Measurements from ENCODE around the gene PHLPP1.

The PHLPP1 gene

DNA sequence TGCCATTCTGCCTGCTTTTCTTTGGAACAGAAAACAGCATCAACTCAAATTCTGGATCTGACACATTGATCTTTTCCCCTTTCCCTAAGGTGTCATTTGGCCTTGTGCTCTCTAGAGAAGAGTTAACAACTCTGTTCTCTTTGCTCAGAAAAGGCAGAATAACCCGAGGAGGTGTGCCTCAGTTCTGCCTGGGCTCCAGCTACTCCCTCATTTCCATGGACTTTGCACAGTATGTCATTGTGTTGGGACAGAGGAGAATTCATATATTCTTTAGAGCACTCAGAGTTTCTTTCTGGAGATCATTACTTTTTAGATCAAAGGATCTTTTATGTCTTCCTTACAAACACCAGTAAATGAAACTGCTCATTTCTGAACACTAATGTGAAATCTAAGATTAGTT, 249.1 kb downstream of the PHLPP1 start:
- DNase-seq (ENCODE audit: low read depth, low spot score) = no peak
- no peak overlapping the region for H3K27ac ChIP-seq

DNA sequence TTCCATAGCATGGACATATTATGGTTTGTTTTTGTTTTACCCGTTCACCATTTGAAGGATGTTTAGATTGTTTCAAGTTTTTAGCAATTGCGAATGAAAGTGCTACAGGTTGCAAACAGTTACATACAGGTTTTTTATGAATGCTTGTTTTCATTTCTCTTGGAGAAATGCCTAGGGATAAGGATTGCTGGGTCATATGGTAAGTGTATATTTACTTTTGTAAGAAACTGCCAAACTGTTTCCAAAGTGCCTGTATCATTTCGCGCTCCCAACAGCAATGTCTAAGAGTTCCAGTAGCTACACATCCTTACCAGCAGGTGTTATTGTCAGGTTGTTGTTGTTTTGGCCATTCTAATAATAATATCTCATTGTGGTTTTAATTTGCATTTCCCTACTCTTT, 251.7 kb downstream of the PHLPP1 start:
- no peak for DNase-seq (ENCODE audit: low read depth, low spot score)
- no peak overlapping the region for H3K27ac ChIP-seq

DNA sequence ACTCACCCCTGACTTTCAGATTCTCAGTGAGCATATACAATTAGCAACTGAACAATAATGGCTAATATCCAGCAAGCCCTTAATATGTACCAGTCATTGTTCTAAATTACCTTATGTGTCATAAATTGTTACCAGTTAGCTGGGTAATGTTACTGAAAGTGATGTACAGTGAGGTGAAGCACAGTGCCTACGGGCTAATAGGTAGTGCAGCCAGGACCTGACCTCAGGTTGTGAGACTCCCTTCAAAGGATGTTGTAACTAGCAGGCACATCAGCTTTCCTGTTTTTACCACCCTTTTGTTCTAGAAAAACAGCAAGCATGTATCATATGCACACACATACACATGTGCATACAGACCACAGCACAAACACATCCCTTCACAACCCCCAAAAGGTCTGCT, 258.3 kb downstream of the PHLPP1 start:
- DNase-seq (ENCODE audit: low read depth, low spot score) = no peak

DNA sequence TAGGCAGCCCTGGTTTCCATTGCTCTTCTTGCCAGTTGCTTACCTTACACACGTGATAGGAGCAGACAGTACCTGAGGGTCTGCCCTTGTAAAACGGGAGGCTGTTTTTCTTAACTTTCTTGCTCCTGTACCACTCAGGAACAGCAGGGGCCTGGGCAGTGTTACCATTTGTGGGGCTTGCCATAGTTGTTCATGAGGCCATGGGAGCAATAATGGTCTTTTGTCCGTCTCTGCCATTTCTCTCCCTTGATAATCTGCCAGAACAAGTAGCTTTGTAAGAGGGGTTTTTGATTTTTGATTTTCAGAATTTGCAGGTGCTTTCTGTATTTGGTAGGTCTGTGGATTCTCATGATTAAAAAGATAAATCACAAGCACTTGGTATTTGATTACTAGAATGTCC, 259.0 kb downstream of the PHLPP1 start:
- DNase-seq (ENCODE audit: low read depth, low spot score) = no peak

More for the DNA sequence above, 258.3 kb downstream of the PHLPP1 start:
- H3K27ac ChIP-seq = no peak overlapping the region

DNA sequence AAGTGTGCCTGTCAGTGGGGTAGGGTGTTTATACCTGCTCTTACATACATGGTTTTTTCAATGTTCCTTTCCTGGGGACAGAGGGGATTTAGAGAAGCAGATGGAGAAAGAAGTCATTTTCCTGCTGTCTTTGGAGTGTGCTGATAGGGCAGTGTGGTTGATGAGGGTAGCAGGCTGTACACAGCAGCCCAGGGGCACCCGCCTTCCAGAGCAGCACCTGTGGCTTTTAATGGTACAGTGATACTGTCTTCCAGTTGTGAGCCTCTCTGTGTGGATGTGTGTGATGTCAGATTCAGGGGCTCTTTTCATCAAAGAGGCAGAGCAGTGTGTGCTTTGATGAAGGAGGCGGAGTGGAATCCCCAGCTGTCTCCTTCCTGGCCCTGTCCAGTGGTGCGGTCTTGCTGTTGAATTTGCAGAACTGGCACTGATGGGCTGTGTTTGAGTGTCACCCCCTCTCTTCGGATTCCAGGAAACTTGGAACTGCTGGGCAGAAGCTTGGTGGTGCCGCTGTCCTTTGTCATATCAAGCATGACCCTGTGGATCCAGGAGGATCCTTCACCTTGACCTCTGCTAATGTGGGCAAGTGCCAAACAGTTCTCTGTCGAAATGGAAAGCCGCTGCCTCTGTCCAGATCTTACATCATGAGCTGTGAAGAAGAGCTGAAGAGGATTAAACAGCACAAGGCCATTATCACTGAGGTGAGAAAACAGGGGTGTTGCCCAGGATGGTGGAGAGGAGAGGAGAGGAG, 259.8 kb downstream of the PHLPP1 start:
- DNase-seq (ENCODE audit: low read depth, low spot score) = no peak
- no peak overlapping the region for H3K27ac ChIP-seq

More for the DNA sequence above, 259.0 kb downstream of the PHLPP1 start:
- no peak overlapping the region for H3K27ac ChIP-seq

DNA sequence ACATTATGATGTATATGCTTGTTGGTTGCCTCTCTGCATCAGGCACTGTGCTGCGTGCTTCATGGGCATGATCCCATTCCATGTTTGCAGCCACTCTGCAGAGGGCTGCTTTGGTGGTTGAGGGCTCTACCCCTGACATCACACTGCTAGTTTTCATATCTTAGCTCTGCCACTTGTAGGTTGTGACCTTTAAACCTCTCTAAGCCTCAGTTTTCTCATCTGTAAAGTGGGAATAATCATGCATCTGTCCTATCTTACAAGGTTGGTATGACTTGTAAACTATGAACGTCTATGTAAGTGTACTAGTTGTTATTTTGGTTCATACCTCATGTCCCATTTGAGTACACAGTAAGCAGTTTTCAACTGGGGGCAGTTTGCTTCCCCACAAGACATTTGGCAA, 260.4 kb downstream of the PHLPP1 start:
- peak overlapping the region; percentile 67 for H3K27ac ChIP-seq
- DNase-seq (ENCODE audit: low read depth, low spot score) = no peak

DNA sequence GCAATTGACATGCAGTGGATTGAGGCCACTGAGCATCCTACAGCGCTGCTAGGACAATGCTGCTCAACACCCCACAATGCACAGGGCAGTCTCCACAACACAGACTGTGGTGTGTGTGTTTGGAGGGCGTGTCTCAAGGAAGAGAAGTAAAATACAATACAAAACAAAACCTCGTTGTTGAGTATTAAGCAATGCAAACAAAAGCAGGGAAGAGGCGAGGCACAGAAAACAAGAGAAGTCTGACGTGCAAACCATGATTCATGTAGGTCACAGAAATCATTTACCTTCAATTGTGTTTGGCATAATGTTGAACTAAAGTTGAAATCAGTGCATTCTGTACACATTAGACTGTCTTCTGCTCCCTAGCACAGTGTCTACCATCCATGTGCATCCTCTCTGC, 260.9 kb downstream of the PHLPP1 start:
- peak overlapping the region; percentile 67 for H3K27ac ChIP-seq
- peak; percentile 82 for DNase-seq (ENCODE audit: low read depth, low spot score)

DNA sequence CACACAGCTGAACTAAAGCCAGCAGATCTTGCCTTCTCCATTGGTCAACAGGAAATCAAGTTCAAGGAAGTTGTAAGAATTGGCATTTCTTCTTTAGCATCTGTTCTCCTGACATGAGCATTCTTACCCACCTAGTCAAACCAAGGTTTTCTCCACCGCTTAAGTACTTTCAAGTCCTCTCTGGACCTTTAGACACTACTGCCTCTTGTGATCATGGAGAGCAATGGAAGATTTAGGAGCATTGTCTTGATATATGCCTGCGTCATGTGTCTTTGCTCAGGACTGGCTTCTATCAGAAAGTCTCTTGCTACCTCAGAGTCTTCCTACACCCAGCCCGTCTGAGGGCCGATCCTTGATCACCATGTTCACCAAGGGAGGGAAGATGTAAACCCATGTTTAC, 262.2 kb downstream of the PHLPP1 start:
- no peak overlapping the region for H3K27ac ChIP-seq

DNA sequence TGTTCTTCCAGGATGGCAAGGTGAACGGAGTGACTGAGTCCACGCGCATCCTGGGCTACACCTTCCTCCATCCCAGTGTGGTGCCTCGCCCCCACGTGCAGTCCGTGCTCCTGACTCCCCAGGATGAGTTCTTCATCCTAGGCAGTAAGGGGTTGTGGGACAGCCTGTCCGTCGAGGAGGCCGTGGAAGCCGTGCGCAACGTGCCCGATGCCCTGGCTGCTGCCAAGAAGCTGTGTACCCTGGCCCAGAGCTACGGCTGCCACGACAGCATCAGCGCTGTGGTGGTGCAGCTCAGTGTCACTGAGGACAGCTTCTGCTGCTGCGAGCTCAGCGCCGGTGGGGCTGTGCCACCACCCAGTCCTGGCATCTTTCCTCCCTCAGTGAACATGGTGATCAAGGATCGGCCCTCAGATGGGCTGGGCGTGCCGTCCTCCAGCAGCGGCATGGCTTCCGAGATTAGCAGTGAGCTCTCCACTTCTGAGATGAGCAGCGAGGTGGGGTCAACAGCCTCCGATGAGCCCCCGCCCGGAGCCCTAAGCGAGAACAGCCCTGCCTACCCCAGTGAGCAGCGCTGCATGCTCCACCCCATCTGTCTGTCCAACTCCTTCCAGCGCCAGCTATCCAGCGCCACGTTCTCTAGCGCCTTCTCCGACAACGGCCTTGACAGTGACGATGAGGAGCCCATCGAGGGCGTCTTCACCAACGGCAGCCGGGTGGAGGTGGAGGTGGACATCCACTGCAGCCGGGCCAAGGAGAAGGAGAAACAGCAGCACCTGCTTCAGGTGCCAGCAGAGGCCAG, 263.1 kb downstream of the PHLPP1 start:
- no peak for DNase-seq (ENCODE audit: low read depth, low spot score)
- H3K27ac ChIP-seq = no peak overlapping the region

More for the DNA sequence above, 262.2 kb downstream of the PHLPP1 start:
- no peak for DNase-seq (ENCODE audit: low read depth, low spot score)

DNA sequence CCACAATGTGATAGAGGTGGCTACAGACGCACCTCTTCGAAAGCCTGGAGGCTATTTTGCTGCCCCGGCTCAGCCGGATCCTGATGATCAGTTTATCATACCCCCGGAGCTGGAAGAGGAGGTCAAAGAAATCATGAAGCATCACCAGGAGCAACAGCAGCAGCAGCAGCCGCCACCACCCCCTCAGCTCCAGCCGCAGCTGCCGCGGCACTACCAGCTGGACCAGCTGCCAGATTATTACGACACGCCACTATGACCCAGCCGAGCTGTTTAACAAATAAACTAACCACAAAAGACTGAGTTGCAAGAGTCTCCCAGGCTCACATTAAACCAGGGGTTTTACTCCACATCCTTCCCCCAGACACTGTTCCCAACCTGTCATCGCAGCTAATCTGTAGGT, 263.8 kb downstream of the PHLPP1 start:
- H3K27ac ChIP-seq = no peak overlapping the region
- DNase-seq (ENCODE audit: low read depth, low spot score) = peak; percentile 51

DNA sequence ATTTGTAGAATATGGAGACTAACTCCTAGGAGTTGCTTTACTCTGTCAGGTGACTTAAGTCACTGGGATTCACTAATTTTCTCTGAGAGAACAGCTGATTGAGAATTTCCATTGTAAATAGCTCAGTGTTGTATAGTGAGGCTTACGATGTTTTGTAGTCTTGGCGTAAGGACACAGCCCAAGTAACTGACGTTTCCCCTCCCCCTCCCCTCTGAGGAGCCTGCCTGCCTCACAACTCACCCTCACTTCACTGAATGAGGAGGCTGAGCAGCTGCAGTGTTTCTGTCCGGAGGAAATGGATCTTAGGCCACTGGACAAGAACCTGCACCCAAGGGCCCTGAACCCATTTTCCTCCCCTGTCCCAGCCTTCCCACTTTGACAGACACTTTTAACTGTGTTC, 264.6 kb downstream of the PHLPP1 start:
- no peak for DNase-seq (ENCODE audit: low read depth, low spot score)
- H3K27ac ChIP-seq = no peak overlapping the region

DNA sequence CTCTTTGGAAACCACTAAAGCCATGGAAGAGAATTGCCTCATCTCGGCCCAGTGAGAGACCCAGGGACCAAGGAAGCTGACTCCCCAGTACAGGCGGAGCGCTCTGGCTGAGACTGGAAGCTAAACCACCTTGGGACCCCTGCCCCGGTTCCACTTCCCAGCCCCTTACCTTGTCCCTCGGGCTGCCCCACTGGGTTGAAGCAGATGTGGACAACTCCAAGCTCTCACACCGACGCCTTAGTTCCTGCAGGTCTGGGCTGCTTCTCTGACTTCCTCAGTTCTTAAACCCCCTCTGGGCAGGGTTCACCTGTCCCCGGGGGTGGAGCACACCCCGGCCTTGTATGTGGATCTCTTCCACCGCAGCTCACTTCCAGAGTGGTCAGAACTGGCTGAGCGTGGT, 266.2 kb downstream of the PHLPP1 start:
- H3K27ac ChIP-seq = no peak overlapping the region
- no peak for DNase-seq (ENCODE audit: low read depth, low spot score)

DNA sequence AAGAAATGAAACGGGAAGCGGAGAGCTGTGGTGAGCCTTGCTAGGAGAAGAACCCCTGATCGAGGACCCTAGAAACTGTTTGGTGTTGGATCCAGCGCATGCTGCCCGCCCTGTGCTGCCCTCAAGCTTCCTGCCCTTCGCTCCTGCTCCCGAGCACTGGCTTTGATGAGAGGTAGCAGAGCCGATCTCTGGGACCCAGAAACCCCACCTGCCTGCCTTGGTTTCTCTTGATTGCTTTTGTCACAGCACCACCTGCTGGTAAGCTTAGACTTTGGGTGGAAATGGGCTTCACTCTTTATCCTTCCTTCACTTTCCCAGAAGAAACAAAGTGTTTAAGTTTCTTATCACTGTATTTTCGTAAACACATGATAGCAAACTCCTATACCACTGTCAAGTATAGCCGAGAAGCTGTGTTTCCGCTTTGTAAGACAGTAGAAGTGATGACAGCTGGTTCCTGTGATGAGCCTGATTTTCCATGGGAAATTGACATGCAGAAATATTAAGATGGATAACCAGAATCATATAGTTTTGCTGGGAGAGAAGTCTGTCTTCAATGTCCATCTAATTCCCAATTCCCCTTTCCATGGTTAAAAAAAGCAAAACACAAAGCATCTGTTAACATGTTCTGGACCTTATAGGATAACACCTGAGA, 267.4 kb downstream of the PHLPP1 start:
- H3K27ac ChIP-seq = no peak overlapping the region
- no peak for DNase-seq (ENCODE audit: low read depth, low spot score)

DNA sequence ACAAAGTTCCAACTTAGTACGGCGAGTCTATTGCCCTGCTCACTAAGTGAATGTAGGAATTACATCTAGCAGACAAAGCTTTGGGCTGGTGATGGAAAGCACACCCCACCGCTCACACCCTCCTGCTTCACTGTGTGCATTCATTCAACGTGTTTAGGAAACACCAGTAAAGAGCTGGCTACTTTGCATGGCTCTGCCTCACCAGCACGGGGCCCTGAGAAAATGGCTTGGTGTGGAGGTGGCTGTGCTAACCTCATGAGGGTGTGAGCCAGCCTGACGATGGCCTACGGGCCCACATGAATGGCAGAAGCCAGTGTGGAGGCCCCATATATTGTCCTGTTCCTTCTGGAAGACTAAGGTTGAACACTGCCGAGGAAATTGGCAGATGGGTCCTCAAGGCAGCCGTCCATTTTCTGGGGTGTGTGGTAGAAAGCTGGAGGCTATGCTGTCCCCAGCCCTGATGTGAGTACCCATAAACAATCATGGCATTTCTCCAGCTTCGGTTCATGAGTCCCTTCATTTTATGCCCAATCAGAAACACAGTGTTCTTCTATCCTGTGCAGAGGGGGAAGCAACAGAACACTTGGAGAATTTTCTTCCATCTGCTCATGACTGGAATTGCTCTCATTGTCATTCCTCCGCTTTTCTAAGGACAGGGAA, 269.4 kb downstream of the PHLPP1 start:
- H3K27ac ChIP-seq = no peak overlapping the region
- no peak for DNase-seq (ENCODE audit: low read depth, low spot score)

DNA sequence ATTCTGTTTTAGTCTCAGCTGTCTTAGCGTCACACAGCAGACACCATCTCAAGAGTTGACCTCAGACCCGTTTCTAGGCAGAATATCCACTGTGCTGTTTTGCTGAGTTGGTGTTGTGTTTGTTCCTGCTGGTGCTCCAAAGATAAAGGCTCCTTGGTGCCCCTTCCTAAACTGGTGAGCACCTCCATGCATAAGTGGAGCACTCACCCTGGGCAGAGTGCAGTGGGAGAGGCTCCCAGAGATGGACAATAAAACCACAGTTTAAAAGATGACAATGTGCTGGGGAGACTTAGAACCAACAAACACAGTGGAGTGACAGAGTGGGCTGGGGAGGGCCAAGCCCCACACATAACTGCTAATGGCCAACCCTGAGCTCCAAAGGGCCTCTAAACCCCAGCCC, 271.1 kb downstream of the PHLPP1 start:
- H3K27ac ChIP-seq = no peak overlapping the region
- DNase-seq (ENCODE audit: low read depth, low spot score) = no peak

DNA sequence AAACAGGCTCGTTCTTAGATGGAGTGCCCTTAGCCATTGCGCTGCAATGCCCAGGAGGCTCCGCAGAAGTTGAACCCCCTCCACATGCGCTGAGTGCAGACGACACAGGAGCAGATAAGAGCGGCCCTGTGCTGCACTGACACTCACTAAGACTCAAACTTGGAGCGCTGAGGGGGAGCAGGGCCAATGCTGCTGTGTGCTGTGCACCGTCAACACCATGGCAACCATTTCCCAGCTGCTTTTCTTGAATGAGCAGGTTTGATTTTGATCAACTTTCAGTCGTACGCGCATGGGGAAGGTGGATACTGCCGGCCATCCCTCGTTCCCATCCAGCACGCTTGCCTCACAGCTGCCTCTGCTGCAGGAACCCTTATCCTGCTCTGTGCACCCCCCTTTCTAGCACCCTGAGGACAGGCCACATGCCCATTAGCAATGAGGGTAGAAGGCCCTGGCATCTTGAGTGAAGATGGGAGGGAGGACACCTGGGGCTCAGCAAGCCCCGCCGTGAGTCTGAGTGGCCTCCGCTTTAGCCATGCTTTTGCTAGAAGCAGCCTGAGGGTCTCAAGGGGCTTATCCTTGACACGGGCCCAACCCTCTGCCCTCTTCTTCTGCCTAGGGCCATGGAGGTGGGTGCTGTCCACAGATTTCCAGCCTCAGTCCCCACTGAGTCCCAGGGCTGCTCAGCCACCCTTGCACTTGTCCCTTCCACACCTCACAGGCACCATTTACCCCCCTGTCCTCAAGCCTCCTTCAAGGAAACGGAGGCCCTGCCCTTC, 271.9 kb downstream of the PHLPP1 start:
- DNase-seq (ENCODE audit: low read depth, low spot score) = no peak
- H3K27ac ChIP-seq = no peak overlapping the region

DNA sequence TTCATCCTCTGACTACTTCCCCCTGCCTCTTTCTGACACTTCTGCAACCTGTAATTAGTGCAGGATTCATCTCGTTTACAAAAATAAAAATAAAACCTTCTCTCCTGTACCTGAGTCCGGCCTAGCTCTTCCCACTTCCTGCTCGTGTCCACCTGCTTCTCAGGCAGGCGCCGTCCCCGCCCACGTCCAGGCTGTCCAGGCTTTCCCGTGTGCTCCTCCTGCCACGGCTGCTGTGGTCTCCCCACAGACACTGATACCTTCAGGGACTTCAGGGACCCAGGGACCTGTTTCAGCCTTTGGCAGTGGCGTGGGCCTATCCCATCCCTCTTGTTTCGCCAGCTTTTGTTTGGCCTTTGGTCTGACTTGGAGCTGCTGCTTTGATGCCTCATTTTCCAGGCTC, 272.5 kb downstream of the PHLPP1 start:
- no peak overlapping the region for H3K27ac ChIP-seq
- DNase-seq (ENCODE audit: low read depth, low spot score) = no peak

DNA sequence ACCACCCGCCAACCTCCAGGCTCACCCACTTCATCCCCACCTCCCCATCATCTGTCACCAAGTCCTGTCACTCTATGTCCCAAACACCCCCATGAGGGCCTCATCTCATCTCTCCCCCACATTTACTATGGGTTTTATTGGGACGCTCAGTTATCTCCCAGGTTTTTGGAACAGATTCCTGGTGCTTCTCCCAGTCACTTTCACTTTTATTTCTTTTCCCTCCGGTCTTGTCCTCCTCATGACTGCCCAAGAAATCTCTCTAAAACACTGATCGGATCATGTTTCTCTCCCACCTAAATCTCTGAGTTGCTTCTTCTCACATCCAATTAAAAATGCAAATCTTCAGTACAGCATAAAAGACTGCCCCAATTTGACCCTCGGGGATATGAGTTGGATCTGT, 273.1 kb downstream of the PHLPP1 start:
- H3K27ac ChIP-seq = no peak overlapping the region
- no peak for DNase-seq (ENCODE audit: low read depth, low spot score)

DNA sequence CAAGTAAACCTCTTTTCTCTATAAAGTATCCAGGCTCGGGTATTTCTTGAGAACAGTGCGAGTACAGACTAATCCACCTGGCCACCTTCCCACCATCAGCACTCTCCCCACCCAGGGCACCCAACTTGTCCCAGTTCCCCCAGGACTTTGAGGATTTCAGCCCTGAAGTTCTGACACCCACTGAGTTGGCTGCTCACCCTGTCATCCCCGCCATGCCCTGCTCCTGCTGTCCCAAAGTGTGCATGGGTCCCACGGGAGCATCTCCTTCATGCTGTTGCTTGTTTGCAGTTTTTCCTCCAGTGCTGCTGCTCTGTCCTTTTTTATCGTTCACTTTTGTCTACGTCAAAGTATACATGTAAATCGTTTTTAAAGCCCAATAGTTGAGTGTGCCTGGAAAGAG, 273.9 kb downstream of the PHLPP1 start:
- no peak for DNase-seq (ENCODE audit: low read depth, low spot score)
- H3K27ac ChIP-seq = no peak overlapping the region

DNA sequence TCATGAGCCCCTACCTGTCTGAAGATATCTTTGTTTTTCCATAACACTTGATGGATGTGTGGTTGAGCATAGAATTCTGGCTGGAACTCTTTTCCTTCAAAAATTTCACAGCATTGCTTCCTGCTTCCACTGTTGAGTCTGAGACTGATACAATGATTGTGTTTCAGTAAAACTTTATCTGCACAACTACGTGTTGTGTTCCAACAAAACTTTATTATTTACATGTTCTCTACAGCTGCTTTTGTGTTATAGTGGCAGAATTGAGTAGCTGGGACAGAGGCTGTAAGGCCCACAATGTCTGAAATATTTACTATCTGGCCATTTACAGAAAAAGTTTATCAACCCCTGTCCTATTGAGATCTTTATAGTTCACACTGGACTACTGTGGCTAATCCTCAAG, 275.3 kb downstream of the PHLPP1 start:
- H3K27ac ChIP-seq = no peak overlapping the region
- DNase-seq (ENCODE audit: low read depth, low spot score) = no peak
